ENCODE results near the gene TRMT6.

Gene TRMT6

GRCh38 chr20:5947276-5947675 lies 3.1 kb downstream of the TRMT6 start:
- peak; percentile 31 for DNase-seq

- no peak for DNase-seq
Observed at GRCh38 chr20:5945963-5946362, 4.4 kb downstream of the TRMT6 start.

GRCh38 chr20:5938456-5939029 lies 11.8 kb downstream of the TRMT6 start:
- DNase-seq = no peak

- DNase-seq = no peak
Observed at GRCh38 chr20:5936238-5936637, 14.1 kb downstream of the TRMT6 start.

- DNase-seq = no peak
Observed at GRCh38 chr20:5935384-5935783, 14.9 kb downstream of the TRMT6 start.

- DNase-seq = peak; percentile 32
Observed at GRCh38 chr20:5933802-5934436, 16.4 kb downstream of the TRMT6 start.

GRCh38 chr20:5932796-5933195 lies 17.5 kb downstream of the TRMT6 start:
- DNase-seq = no peak

- no peak for DNase-seq
Observed at GRCh38 chr20:5931411-5931810, 18.9 kb downstream of the TRMT6 start.

GRCh38 chr20:5928836-5929715 lies 21.3 kb downstream of the TRMT6 start:
- DNase-seq = no peak

GRCh38 chr20:5927749-5928462 lies 22.4 kb downstream of the TRMT6 start:
- DNase-seq = no peak

GRCh38 chr20:5925551-5925950 lies 24.8 kb downstream of the TRMT6 start:
- no peak for DNase-seq

- no peak for DNase-seq
Observed at GRCh38 chr20:5923493-5923892, 26.8 kb downstream of the TRMT6 start.

- DNase-seq = no peak
Observed at GRCh38 chr20:5920581-5920980, 29.8 kb downstream of the TRMT6 start.

- DNase-seq = no peak
Observed at GRCh38 chr20:5919626-5920544, 30.4 kb downstream of the TRMT6 start.

- peak; percentile 36 for DNase-seq
Observed at GRCh38 chr20:5918856-5919625, 31.3 kb downstream of the TRMT6 start.

- no peak for DNase-seq
Observed at GRCh38 chr20:5914859-5915258, 35.5 kb downstream of the TRMT6 start.

GRCh38 chr20:5913166-5913565 lies 37.2 kb downstream of the TRMT6 start:
- no peak for DNase-seq

GRCh38 chr20:5910186-5910585 lies 40.1 kb downstream of the TRMT6 start:
- no peak for DNase-seq

- no peak for DNase-seq
Observed at GRCh38 chr20:5908981-5909380, 41.4 kb downstream of the TRMT6 start.

- no peak for DNase-seq
Observed at GRCh38 chr20:5900908-5901307, 49.4 kb downstream of the TRMT6 start.

- DNase-seq = no peak
Observed at GRCh38 chr20:5899444-5899843, 50.9 kb downstream of the TRMT6 start.

Measured in CD4-positive, alpha-beta T cell treated with Interleukin-10 for 1 hour (primary cell).